Regular cardiac myocyte (primary cell): ENCODE measurements around the gene TNFSF12. TPM values are rescaled to one million over a fixed set of nuclear protein-coding genes. Genes with fewer than 3 reads are reported as not detected.

Experiments
- total RNA-seq: library from RNA; depleted of rRNA; stranded (reverse); fragments of >200 nt; gene quantifications from 2 replicates; pipeline ENCODE4 v1.2.3, GENCODE V29; 2014

The TNFSF12 gene, protein sequence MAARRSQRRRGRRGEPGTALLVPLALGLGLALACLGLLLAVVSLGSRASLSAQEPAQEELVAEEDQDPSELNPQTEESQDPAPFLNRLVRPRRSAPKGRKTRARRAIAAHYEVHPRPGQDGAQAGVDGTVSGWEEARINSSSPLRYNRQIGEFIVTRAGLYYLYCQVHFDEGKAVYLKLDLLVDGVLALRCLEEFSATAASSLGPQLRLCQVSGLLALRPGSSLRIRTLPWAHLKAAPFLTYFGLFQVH
- total RNA-seq = 3.6 and 14.1 TPM in 2 replicates

GRCh38 chr17:7548585-7549400 lies at the start of gene TNFSF12:
TNFSF12 (plus strand) TSS chr17:7549058; CDS start chr17:7549154, 96 bp downstream.

GRCh38 chr17:7558544-7559319 lies 9.9 kb downstream of the TNFSF12 start, which contains the start of gene TNFSF13:
TNFSF13 (plus strand) TSS chr17:7558750; CDS start chr17:7559040, 290 bp downstream.

GRCh38 chr17:7561589-7562207 lies 12.8 kb downstream of the TNFSF12 start, which contains the start of gene SENP3:
SENP3 (plus strand) TSS chr17:7561919; CDS start chr17:7563077, 1,158 bp downstream.

GRCh38 chr17:7579001-7579833 lies 30.4 kb downstream of the TNFSF12 start, which contains the start of gene CD68:
CD68 (plus strand) TSS chr17:7579638; CDS start chr17:7579678, 40 bp downstream.

DNA sequence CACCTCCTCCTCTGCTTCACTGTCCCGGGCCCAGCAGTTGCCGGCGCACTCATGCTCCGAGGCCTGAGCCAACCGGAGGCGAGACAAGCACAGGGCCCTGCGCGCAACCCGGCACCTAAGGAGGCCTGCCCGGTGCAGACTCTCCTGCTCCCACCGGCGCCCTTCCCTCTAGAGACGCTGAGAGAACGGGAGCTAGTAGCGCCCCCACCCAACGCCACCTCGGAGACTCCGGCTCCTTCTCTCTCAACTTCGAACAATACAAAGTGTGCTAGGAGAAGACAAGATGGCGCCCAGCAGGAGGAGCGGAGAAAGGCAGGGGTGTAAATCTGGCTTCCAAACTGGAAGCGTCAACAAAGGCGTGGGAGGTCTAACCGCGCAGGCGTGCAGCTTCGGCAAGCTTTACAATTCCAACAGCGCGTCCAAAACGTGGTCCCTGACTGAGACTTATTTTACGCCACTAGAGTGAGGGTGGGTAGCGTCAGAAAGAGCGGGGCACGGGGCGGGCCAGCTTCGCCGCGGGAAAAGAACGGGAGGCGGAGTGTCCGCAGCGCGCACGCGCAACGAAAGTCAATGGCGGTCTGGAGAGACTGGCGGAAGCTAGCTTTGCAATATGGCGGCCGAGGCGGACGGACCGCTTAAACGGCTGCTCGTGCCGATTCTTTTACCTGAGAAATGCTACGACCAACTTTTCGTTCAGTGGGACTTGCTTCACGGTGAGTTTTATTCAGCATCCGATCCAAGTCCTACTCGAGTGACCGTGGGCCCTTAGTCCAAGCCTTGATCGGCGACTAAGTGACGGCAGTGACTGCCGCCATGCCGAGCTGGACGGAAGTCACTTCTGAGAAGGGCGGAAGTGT lies 34.6 kb downstream of the TNFSF12 start, which contains the start of gene MPDU1:
Gene MPDU1 (plus strand): TSS at position 600 of the 857 bp plus-strand sequence. CDS start 11 bp downstream, at position 611.

DNA sequence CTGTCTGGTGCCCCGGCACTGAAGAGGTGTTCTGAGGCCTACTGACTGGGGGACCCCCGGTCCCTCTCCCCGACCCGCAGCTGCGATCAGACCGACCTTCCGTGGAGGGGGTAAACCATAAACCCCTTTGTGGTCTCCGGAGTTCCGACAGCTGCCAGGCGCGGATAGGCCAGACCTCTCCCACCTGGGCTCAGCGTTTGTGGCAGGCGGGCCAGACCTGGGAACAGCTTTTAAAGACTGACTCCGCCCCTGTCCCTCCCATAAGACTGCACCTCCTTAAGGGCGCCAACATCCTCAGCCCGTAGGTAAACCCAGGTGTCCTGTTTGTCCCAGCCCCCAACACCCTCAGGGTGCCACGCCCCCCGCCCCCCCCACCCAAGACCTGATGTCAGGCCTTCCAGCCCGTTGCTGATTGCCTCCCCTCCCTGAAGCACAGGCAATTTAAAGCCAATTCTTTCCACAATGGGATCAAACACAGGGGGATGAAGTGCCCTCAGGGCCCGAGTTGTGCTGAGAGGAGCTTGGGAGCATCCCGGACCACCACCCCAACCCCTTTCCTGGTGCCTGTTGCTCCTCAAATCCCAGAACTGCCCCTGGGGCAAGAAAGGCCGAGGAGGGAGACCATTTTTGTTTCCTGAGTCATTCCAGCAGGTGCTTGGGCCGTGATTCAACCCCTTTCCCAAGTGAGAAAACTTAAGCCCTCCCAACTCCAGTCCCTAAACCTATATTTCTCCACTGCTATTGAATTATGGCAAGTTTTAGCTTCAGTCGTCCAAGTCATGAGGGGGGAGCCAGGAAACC lies 41.2 kb downstream of the TNFSF12 start, which contains the start of gene SOX15:
Gene SOX15 (minus strand): TSS at position 204 of the 801 bp plus-strand sequence. CDS start 418 bp downstream, outside the sequence.

Other genes starting within 250 kb of the TNFSF12 start
- gene EIF5A, start 241.4 kb upstream of the TNFSF12 start, total RNA-seq = 474 and 1,218 TPM in 2 replicates
- 26.8 and 41.8 TPM in 2 replicates for gene GPS2, start 233.7 kb upstream of the TNFSF12 start, total RNA-seq
- 12.7 and 23.8 TPM in 2 replicates for gene NEURL4, start 219.7 kb upstream of the TNFSF12 start, total RNA-seq
- 0.56 and 0.58 TPM in 2 replicates for gene ACAP1, start 212.5 kb upstream of the TNFSF12 start, total RNA-seq
- gene KCTD11, start 196.9 kb upstream of the TNFSF12 start, total RNA-seq = 10.4 and 13.5 TPM in 2 replicates
- not detected in 2 replicates for gene TMEM95, start 193.9 kb upstream of the TNFSF12 start, total RNA-seq
- under 0.01 and 0.28 TPM in 2 replicates for gene TNK1, start 168.0 kb upstream of the TNFSF12 start, total RNA-seq
- 14.4 and 15.5 TPM in 2 replicates for gene PLSCR3, start 154.5 kb upstream of the TNFSF12 start, total RNA-seq
- gene TMEM256, start 145.0 kb upstream of the TNFSF12 start, total RNA-seq = 88.0 and 144 TPM in 2 replicates
- gene NLGN2, start 141.2 kb upstream of the TNFSF12 start, total RNA-seq = 2.3 and 4.2 TPM in 2 replicates
- gene SPEM1, start 128.7 kb upstream of the TNFSF12 start, total RNA-seq = not detected in 2 replicates
- gene SPEM2, start 123.4 kb upstream of the TNFSF12 start, total RNA-seq = not detected in 2 replicates
- not detected in 2 replicates for gene SPEM3, start 120.2 kb upstream of the TNFSF12 start, total RNA-seq
- 1.5 and 2.3 TPM in 2 replicates for gene TMEM102, start 113.6 kb upstream of the TNFSF12 start, total RNA-seq
- 2.5 and 14.7 TPM in 2 replicates for gene FGF11, start 109.5 kb upstream of the TNFSF12 start, total RNA-seq
- 2.3 and 3.9 TPM in 2 replicates for gene CHRNB1, start 104.0 kb upstream of the TNFSF12 start, total RNA-seq
- 14.8 and 21.4 TPM in 2 replicates for gene ZBTB4, start 69.4 kb upstream of the TNFSF12 start, total RNA-seq
- gene SLC35G6, start 67.6 kb upstream of the TNFSF12 start, total RNA-seq = not detected in 2 replicates
- 49.6 and 88.0 TPM in 2 replicates for gene POLR2A, start 64.7 kb upstream of the TNFSF12 start, total RNA-seq
- gene TNFSF13, start 9.7 kb downstream of the TNFSF12 start, total RNA-seq = 0.38 and 1.1 TPM in 2 replicates
- gene SENP3, start 12.9 kb downstream of the TNFSF12 start, total RNA-seq = 71.0 and 99.3 TPM in 2 replicates
- 7.5 and 15.2 TPM in 2 replicates for gene CD68, start 30.6 kb downstream of the TNFSF12 start, total RNA-seq
- 54.4 and 115 TPM in 2 replicates for gene MPDU1, start 34.8 kb downstream of the TNFSF12 start, total RNA-seq
- 0.28 and 0.38 TPM in 2 replicates for gene SOX15, start 41.0 kb downstream of the TNFSF12 start, total RNA-seq
- gene FXR2, start 65.8 kb downstream of the TNFSF12 start, total RNA-seq = 50.2 and 58.1 TPM in 2 replicates
- gene SAT2, start 78.8 kb downstream of the TNFSF12 start, total RNA-seq = 25.5 and 30.2 TPM in 2 replicates
- gene SHBG, start 81.1 kb downstream of the TNFSF12 start, total RNA-seq = 0.19 and 0.28 TPM in 2 replicates
- gene ATP1B2, start 101.9 kb downstream of the TNFSF12 start, total RNA-seq = not detected in 2 replicates
- 16.3 and 28.4 TPM in 2 replicates for gene TP53, start 138.4 kb downstream of the TNFSF12 start, total RNA-seq
- 3.1 and 7.9 TPM in 2 replicates for gene WRAP53, start 139.4 kb downstream of the TNFSF12 start, total RNA-seq
- gene EFNB3, start 156.1 kb downstream of the TNFSF12 start, total RNA-seq = under 0.01 and 0.19 TPM in 2 replicates
- 0.19 and 0.56 TPM in 2 replicates for gene DNAH2, start 168.7 kb downstream of the TNFSF12 start, total RNA-seq